ENCODE measurements around the gene CCDC198.

The CCDC198 gene

GRCh38 chr14:57493467-57494181, at the start of gene CCDC198:
Gene CCDC198 (minus strand): TSS chr14:57493857. CDS start chr14:57493715, 142 bp downstream.
- no peaks in the 10 kb centered on the region for H3K36me3 Mint-ChIP-seq
- H3K27me3 Mint-ChIP-seq = no peaks in the 10 kb centered on the region
- ATAC-seq = no peak
- H3K4me3 Mint-ChIP-seq = no peak within 1 kb of the TSS
- no peaks in the 10 kb centered on the region for H3K4me1 Mint-ChIP-seq
- no peak within 1 kb of the TSS for H3K27ac Mint-ChIP-seq
- no peaks in the 10 kb centered on the region for H3K9me3 Mint-ChIP-seq

DNA sequence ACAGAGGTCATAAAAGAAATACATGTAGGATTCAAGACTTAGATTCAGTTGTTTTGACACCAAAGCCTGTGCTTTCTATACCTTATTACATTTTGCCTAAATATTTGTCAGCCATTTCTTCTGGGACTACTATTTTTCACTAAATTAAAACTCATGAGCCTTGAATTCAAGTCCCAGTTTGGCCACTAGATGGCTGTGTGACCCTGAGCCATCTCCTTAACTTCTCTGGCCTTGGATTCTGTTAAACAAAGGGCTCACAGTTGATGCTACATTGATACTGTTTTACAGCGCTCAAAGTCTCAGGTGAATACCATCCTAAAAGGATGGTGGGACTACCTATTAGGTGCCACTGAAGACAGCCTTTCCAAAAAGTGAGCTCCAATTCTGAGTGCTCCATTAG, 39.6 kb upstream of the CCDC198 start:
- ATAC-seq = no peak
- H3K27ac Mint-ChIP-seq = no peak overlapping the region
- no peaks in the 10 kb centered on the region for H3K36me3 Mint-ChIP-seq
- no peak overlapping the region for H3K4me3 Mint-ChIP-seq
- H3K27me3 Mint-ChIP-seq = peaks cover 13% of the 10 kb centered on the region
- H3K9me3 Mint-ChIP-seq = peaks cover 3% of the 10 kb centered on the region
- no peaks in the 10 kb centered on the region for H3K4me1 Mint-ChIP-seq

DNA sequence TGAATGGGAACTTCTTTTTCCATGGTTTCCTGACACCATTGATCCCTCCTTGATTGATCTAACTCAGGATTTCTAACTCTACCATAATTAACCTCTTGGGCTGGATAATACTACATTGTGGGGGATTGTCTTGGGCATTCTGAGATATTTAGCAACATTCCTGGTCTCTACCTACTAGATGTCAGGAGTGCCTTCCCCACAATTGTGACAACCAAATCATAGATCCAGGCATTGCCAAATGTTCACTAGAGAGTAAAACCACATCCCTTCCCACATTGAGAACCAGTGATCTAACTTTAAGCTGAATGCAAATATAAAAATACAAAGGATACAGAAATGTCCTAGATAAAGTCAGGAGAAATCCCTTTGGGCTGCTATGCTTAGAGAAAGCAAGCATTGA, 36.9 kb upstream of the CCDC198 start:
- Mint-ChIP-seq H3K27me3 (peaks cover 21% of the 10 kb centered on the region), H3K36me3 (no peaks in the 10 kb centered on the region), H3K4me3 (no peak overlapping the region), H3K9me3 (peaks cover 17% of the 10 kb centered on the region), H3K4me1 (no peaks in the 10 kb centered on the region), H3K27ac (no peak overlapping the region)
- ATAC-seq = no peak

- ATAC-seq = no peak
- H3K27ac Mint-ChIP-seq = no peak overlapping the region
- H3K36me3 Mint-ChIP-seq = peaks cover 9% of the 10 kb centered on the region
- peaks cover 38% of the 10 kb centered on the region for H3K9me3 Mint-ChIP-seq
- no peaks in the 10 kb centered on the region for H3K4me1 Mint-ChIP-seq
- H3K27me3 Mint-ChIP-seq = peaks cover 17% of the 10 kb centered on the region
- no peak overlapping the region for H3K4me3 Mint-ChIP-seq
Observed at GRCh38 chr14:57526942-57527341, 33.3 kb upstream of the CCDC198 start.

- Mint-ChIP-seq H3K9me3 (peaks cover 43% of the 10 kb centered on the region), H3K4me1 (no peaks in the 10 kb centered on the region), H3K27ac (no peak overlapping the region), H3K36me3 (peaks cover 16% of the 10 kb centered on the region), H3K27me3 (peaks cover 8% of the 10 kb centered on the region), H3K4me3 (no peak overlapping the region)
- no peak for ATAC-seq
Observed at GRCh38 chr14:57519043-57519442, 25.4 kb upstream of the CCDC198 start.

GRCh38 chr14:57512220-57512619, 18.6 kb upstream of the CCDC198 start:
- Mint-ChIP-seq H3K4me3 (no peak overlapping the region), H3K27me3 (no peaks in the 10 kb centered on the region), H3K4me1 (no peaks in the 10 kb centered on the region), H3K27ac (no peak overlapping the region), H3K36me3 (no peaks in the 10 kb centered on the region), H3K9me3 (peaks cover 13% of the 10 kb centered on the region)
- ATAC-seq = no peak

- ATAC-seq = no peak
- peaks cover 2% of the 10 kb centered on the region for H3K9me3 Mint-ChIP-seq
- H3K4me1 Mint-ChIP-seq = no peaks in the 10 kb centered on the region
- no peaks in the 10 kb centered on the region for H3K27me3 Mint-ChIP-seq
- no peak overlapping the region for H3K4me3 Mint-ChIP-seq
- H3K27ac Mint-ChIP-seq = no peak overlapping the region
- H3K36me3 Mint-ChIP-seq = no peaks in the 10 kb centered on the region
Observed at GRCh38 chr14:57508756-57509155, 15.1 kb upstream of the CCDC198 start.

GRCh38 chr14:57502586-57503254, 9.1 kb upstream of the CCDC198 start:
- Mint-ChIP-seq H3K36me3 (no peaks in the 10 kb centered on the region), H3K4me3 (no peak overlapping the region), H3K4me1 (no peaks in the 10 kb centered on the region), H3K9me3 (no peaks in the 10 kb centered on the region), H3K27ac (no peak overlapping the region), H3K27me3 (peaks cover 9% of the 10 kb centered on the region)
- ATAC-seq = peak; percentile 24

- H3K4me1 Mint-ChIP-seq = no peaks in the 10 kb centered on the region
- ATAC-seq = no peak
- no peak overlapping the region for H3K4me3 Mint-ChIP-seq
- H3K36me3 Mint-ChIP-seq = no peaks in the 10 kb centered on the region
- H3K9me3 Mint-ChIP-seq = no peaks in the 10 kb centered on the region
- peaks cover 9% of the 10 kb centered on the region for H3K27me3 Mint-ChIP-seq
- H3K27ac Mint-ChIP-seq = no peak overlapping the region
Observed at GRCh38 chr14:57501039-57501557, 7.4 kb upstream of the CCDC198 start.

DNA sequence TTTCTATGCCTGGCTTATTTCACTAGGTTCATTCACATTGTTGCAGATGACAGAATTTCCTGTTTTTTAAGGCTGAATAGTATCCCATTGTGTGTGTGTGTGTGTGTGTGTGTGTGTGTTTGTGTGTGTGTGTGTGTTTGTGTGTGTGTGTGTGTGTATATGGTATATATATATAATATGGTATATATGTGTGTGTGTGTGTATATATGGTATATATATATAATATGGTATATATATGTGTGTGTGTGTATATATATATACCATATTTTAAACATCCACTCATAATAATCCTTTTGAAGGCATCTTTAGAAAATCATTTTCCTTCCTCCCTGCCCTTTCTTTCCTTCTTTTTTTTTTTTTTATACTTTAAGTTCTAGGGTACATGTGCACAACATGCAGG, 5.0 kb upstream of the CCDC198 start:
- no peak for ATAC-seq
- H3K36me3 Mint-ChIP-seq = no peaks in the 10 kb centered on the region
- no peak overlapping the region for H3K27ac Mint-ChIP-seq
- peaks cover 9% of the 10 kb centered on the region for H3K27me3 Mint-ChIP-seq
- no peaks in the 10 kb centered on the region for H3K9me3 Mint-ChIP-seq
- H3K4me3 Mint-ChIP-seq = no peak overlapping the region
- no peaks in the 10 kb centered on the region for H3K4me1 Mint-ChIP-seq

DNA sequence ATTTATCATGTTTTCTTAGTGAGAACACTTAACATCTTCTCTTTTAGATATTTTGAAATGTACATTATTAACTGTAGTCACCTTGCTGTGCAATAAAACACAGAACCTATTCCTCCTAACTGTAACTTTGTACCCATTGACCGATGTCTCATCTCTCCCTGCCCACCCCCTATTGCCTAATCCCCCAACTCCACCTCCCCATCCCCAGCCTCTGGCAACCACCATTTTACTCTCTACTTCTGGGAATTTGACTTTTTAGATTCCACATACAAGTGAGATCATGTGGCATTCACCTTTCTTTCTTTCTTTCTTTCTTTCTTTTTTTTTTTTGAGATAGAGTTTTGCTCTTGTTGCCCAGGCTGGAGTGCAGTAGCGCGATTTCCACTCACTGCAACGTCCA, 4.4 kb upstream of the CCDC198 start:
- Mint-ChIP-seq H3K9me3 (no peaks in the 10 kb centered on the region), H3K4me3 (no peak overlapping the region), H3K27me3 (peaks cover 9% of the 10 kb centered on the region), H3K36me3 (no peaks in the 10 kb centered on the region), H3K4me1 (no peaks in the 10 kb centered on the region), H3K27ac (no peak overlapping the region)
- no peak for ATAC-seq

DNA sequence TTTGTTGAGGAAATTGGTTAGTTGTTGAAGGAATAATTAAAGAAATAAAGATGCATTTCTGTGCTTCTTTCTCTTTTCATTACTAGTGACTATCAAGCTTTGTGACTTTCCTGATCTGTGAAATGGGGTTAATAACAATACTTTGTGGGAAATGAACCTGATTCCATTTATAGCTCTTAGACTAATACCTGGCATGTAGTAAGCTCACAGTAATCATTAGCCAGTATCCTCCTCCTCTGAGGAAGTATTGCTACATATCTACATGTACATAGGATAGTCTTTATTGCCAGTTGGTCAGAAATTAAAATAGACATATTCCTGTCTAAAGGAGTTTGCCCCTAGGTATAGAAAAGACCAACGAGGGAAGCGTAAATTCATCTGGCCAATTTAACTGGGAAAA, 1.8 kb upstream of the CCDC198 start:
- Mint-ChIP-seq H3K9me3 (no peaks in the 10 kb centered on the region), H3K36me3 (no peaks in the 10 kb centered on the region), H3K4me1 (no peaks in the 10 kb centered on the region), H3K27me3 (no peaks in the 10 kb centered on the region), H3K4me3 (no peak overlapping the region), H3K27ac (no peak overlapping the region)
- ATAC-seq = no peak

DNA sequence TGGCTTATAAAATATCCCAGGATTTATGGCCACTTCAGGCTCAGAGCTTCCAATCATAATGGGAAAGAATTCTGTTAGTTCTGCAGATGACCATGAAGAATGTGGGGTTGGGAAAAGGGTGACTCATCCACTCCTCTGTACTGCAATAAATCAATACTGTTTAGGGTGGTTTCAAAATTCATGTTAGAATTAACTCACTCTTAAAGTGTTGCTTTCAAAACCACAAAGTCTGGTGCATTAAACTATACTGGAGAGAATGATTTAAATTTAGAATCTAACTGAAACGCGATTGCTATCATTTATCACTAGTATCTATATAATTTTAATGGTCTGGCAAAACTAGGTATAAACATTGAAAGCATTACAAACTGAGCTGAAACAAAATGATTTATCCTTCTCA, 798 bp downstream of the CCDC198 start:
- no peak for ATAC-seq
- no peaks in the 10 kb centered on the region for H3K27me3 Mint-ChIP-seq
- no peak overlapping the region for H3K4me3 Mint-ChIP-seq
- H3K27ac Mint-ChIP-seq = no peak overlapping the region
- H3K36me3 Mint-ChIP-seq = no peaks in the 10 kb centered on the region
- H3K4me1 Mint-ChIP-seq = no peaks in the 10 kb centered on the region
- no peaks in the 10 kb centered on the region for H3K9me3 Mint-ChIP-seq

- H3K36me3 Mint-ChIP-seq = no peaks in the 10 kb centered on the region
- no peaks in the 10 kb centered on the region for H3K9me3 Mint-ChIP-seq
- no peak overlapping the region for H3K4me3 Mint-ChIP-seq
- H3K27me3 Mint-ChIP-seq = no peaks in the 10 kb centered on the region
- no peak overlapping the region for H3K27ac Mint-ChIP-seq
- H3K4me1 Mint-ChIP-seq = no peaks in the 10 kb centered on the region
- ATAC-seq = no peak
Observed at GRCh38 chr14:57491640-57492039, 2.0 kb downstream of the CCDC198 start.

GRCh38 chr14:57487771-57488170, 5.9 kb downstream of the CCDC198 start:
- H3K27me3 Mint-ChIP-seq = no peaks in the 10 kb centered on the region
- H3K36me3 Mint-ChIP-seq = no peaks in the 10 kb centered on the region
- no peaks in the 10 kb centered on the region for H3K4me1 Mint-ChIP-seq
- H3K9me3 Mint-ChIP-seq = no peaks in the 10 kb centered on the region
- no peak overlapping the region for H3K4me3 Mint-ChIP-seq
- no peak for ATAC-seq
- no peak overlapping the region for H3K27ac Mint-ChIP-seq

GRCh38 chr14:57486767-57487379, 6.8 kb downstream of the CCDC198 start:
- Mint-ChIP-seq H3K4me3 (no peak overlapping the region), H3K27me3 (no peaks in the 10 kb centered on the region), H3K27ac (no peak overlapping the region), H3K4me1 (no peaks in the 10 kb centered on the region), H3K9me3 (no peaks in the 10 kb centered on the region), H3K36me3 (no peaks in the 10 kb centered on the region)
- no peak for ATAC-seq
